ENCODE results near the gene RARS1. TPM values are rescaled to one million over a fixed set of nuclear protein-coding genes. Genes with fewer than 3 reads are reported as not detected.
"Not testable (repeated sequence)": the region's sequence is repeated elsewhere in the genome, so short reads cannot be mapped to it uniquely, and the experiment has no call there.

Gene RARS1
- total and polyA plus RNA-seq, 3 donors from 2014 or later: 36.1 to 83.4 (median 73.3) TPM

DNA sequence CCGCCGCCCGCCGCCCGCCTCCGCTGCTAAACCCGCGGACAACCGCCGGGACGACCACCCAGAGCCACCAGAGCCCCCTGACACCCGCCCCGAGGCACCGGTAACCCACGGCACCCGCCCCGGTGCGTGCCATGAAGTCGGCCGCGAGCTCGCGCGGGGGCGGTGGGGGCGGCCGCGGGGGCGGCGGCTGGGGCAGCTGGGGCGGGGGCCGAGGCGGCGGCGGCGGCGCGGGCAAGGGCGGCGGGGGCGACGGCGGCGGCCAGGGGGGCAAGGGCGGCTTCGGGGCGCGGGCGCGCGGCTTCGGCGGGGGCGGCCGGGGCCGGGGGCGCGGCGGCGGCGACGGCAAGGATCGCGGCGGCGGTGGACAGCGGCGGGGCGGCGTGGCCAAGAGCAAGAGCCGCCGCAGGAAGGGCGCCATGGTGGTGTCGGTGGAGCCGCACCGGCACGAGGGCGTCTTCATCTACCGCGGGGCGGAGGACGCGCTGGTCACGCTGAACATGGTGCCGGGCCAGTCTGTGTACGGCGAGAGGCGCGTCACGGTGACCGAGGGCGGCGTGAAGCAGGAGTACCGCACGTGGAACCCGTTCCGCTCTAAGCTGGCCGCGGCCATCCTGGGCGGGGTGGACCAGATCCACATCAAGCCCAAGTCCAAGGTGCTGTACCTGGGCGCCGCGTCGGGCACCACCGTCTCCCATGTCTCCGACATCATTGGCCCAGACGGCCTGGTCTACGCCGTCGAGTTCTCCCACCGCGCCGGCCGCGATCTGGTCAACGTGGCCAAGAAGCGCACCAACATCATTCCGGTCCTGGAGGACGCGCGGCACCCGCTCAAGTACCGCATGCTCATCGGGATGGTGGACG, 43.3 kb downstream of the RARS1 start:
- peak; percentile 22 for DNase-seq
- Histone ChIP-seq H3K9me3 (no peaks in the 10 kb centered on the region), H3K4me3 (peak overlapping the region; percentile 29 to 48), H3K4me1 (peaks cover 3% of the 10 kb centered on the region), H3K27ac (no peak overlapping the region), H3K36me3 (ENCODE audit: low read depth, missing control alignments) (no peaks in the 10 kb centered on the region), H3K27me3 (no peaks in the 10 kb centered on the region)
- intact Hi-C loops (cut with DNase I; ENCODE audit: low total_unique reads): no loop called here
- 14 to 21% methylated on average over 5 to 71 of the region's 125 CpGs for WGBS, 2 donors
- TF ChIP-seq, protein P1, sequence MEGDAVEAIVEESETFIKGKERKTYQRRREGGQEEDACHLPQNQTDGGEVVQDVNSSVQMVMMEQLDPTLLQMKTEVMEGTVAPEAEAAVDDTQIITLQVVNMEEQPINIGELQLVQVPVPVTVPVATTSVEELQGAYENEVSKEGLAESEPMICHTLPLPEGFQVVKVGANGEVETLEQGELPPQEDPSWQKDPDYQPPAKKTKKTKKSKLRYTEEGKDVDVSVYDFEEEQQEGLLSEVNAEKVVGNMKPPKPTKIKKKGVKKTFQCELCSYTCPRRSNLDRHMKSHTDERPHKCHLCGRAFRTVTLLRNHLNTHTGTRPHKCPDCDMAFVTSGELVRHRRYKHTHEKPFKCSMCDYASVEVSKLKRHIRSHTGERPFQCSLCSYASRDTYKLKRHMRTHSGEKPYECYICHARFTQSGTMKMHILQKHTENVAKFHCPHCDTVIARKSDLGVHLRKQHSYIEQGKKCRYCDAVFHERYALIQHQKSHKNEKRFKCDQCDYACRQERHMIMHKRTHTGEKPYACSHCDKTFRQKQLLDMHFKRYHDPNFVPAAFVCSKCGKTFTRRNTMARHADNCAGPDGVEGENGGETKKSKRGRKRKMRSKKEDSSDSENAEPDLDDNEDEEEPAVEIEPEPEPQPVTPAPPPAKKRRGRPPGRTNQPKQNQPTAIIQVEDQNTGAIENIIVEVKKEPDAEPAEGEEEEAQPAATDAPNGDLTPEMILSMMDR (IDR thresholded peaks at IDR 0.05): no peak
- TF ChIP-seq POLR2A (IDR thresholded peaks at IDR 0.05): no peak

DNA sequence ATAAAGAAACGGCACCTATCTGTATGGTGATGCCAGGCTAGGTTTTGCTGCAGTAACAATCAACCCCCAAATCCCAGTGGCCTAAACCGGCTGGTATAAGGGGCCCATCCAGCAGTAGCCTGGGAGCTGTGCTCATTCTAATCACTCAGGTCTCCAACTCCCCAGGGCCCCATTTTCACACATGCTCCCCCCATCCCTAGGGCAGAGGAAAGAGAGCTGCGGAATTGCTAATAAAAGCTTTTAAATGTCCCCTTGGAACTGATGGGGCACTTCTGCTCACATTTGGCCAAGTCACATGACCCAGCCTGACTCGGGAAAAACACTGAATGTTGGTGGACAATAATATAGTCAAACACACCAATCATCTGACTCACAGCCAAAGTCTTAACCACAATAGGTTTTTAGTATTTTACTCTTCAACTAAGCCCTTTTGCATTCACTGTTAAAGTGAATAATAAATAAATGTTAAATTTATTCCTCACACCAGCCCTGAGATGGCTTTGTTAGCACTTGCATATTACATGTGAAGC, 44.4 kb downstream of the RARS1 start:
- Histone ChIP-seq H3K9me3 (no peaks in the 10 kb centered on the region), H3K27me3 (no peaks in the 10 kb centered on the region), H3K36me3 (ENCODE audit: low read depth, missing control alignments) (no peaks in the 10 kb centered on the region), H3K4me1 (peaks cover 3% of the 10 kb centered on the region), H3K27ac (no peak overlapping the region), H3K4me3 (no peak overlapping the region)
- TF ChIP-seq, protein P1 (IDR thresholded peaks at IDR 0.05): no peak
- no peak for TF ChIP-seq POLR2A (IDR thresholded peaks at IDR 0.05)
- DNase-seq: no peak
- WGBS, 2 donors: 49 to 67% methylated on average over 4 of the region's 4 CpGs
- intact Hi-C loops (cut with DNase I; ENCODE audit: low total_unique reads): no loop called here

DNA sequence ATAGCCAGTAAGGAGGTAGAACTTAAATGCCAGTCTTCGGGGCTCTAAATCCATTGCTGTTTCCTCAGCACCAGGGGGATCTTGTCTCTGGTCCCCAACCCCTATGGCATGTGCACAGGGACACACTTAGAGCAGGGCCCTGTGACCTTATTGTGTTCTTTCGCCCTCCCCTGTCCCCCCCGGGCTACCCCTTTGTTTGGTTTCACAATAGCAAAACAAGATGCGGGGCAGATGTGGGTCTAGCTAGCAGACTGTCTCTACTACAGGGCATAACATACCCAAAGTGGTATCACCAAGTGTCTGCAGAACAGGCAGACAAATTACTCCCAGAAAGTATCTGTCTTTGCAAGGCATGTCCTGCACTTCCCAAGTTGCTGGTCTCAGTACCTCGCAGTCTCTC, 44.9 kb downstream of the RARS1 start:
- DNase-seq: no peak
- Histone ChIP-seq H3K4me1 (peaks cover 3% of the 10 kb centered on the region), H3K36me3 (ENCODE audit: low read depth, missing control alignments) (no peaks in the 10 kb centered on the region), H3K9me3 (no peaks in the 10 kb centered on the region), H3K27ac (no peak overlapping the region), H3K4me3 (no peak overlapping the region), H3K27me3 (no peaks in the 10 kb centered on the region)
- intact Hi-C loops (cut with DNase I; ENCODE audit: low total_unique reads): no loop called here
- WGBS, 2 donors: 83 to 91% methylated on average over 5 of the region's 5 CpGs
- TF ChIP-seq, protein P1 (IDR thresholded peaks at IDR 0.05): no peak
- TF ChIP-seq POLR2A (IDR thresholded peaks at IDR 0.05): no peak

DNA sequence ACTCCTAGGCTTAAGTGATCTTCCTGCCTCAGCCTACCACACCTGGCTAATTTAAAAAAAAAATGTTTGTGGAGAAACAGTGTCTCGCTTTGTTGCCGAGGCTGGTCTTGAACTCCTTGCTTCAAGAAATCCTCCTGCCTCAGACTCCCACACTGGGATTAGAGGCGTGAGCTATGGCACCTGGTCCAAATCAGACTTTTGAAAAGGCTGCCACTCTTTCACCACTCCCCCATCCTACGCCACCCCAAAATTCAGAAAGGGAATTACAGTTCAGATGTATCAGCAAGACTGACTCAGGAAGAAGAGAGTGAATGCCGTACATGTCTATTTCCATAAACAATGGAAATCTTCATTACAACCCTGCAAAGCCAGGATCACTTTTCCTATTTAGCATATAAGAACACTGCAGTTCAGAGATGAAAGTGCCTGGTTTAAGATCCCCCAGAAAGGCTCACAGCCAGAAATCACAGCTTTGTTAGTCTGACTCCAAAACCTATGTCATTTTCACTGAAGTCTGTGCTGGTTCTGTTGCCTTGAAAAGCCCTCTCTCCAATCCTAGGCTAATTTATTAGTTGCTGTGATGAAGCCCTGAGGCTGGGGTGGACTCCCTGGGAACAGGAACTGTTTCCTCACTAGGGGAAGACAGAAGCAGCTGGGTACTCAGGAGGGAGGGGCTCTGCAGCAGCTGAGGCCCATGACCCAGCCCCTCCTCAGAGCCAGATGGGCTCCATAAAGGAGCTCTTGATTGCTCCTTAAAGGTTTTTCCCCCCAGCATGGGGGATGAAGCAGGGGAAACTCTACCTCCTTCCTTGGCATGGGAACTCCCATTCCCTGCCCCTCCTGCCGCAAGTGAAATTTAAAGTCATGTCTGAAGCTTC, 46.0 kb downstream of the RARS1 start:
- WGBS, 2 donors: 72 to 86% methylated on average over 6 of the region's 6 CpGs
- H3K9me3 ChIP-seq: no peaks in the 10 kb centered on the region
- intact Hi-C loops (cut with DNase I; ENCODE audit: low total_unique reads): no loop called here
- H3K36me3 ChIP-seq (ENCODE audit: low read depth, missing control alignments): no peaks in the 10 kb centered on the region
- no peak overlapping the region for H3K4me3 ChIP-seq
- peaks cover 3% of the 10 kb centered on the region for H3K4me1 ChIP-seq
- H3K27me3 ChIP-seq: no peaks in the 10 kb centered on the region
- no peak overlapping the region for H3K27ac ChIP-seq
- no peak for TF ChIP-seq POLR2A (IDR thresholded peaks at IDR 0.05)
- TF ChIP-seq, protein P1 (IDR thresholded peaks at IDR 0.05): no peak
- DNase-seq: no peak

DNA sequence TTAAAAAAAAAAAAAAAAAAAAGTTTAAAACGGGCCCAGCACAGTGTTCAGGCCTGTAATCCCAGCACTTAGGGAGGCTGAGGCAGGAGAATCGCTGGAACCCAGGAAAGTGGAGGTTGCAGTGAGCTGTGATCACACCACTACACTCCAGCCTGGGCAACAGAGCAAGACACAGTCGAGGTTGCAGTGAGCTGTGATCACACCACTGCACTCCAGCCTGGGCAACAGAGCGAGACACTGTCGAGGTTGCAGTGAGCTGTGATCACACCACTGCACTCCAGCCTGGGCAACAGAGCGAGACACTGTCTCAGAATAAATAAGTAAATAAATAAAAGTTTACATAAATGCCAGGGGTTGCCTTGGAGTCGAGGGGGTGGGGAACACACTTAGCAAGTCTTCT, 48.1 kb downstream of the RARS1 start:
- H3K27me3 ChIP-seq; intact Hi-C loops (cut with DNase I; ENCODE audit: low total_unique reads): not testable (repeated sequence)
- WGBS, 2 donors: 88 to 92% methylated on average over 7 of the region's 7 CpGs

More for the DNA sequence above, 48.1 kb downstream of the RARS1 start:
- H3K9me3 ChIP-seq; H3K36me3 ChIP-seq (ENCODE audit: low read depth, missing control alignments); H3K4me3 ChIP-seq; H3K27ac ChIP-seq; H3K4me1 ChIP-seq; DNase-seq: not testable (repeated sequence)

Data from testis (tissue), 3 donors.